ENCODE measurements around the gene GFOD2. TPM values are rescaled to one million over a fixed set of nuclear protein-coding genes. Genes with fewer than 3 reads are reported as not detected.

GFOD2 gene
- total and polyA plus RNA-seq, 2 of the 13 experiments (the other 11 are each of a cell fraction or from before 2014, with no cell fraction given): 11.1 to 17.2 TPM

DNA sequence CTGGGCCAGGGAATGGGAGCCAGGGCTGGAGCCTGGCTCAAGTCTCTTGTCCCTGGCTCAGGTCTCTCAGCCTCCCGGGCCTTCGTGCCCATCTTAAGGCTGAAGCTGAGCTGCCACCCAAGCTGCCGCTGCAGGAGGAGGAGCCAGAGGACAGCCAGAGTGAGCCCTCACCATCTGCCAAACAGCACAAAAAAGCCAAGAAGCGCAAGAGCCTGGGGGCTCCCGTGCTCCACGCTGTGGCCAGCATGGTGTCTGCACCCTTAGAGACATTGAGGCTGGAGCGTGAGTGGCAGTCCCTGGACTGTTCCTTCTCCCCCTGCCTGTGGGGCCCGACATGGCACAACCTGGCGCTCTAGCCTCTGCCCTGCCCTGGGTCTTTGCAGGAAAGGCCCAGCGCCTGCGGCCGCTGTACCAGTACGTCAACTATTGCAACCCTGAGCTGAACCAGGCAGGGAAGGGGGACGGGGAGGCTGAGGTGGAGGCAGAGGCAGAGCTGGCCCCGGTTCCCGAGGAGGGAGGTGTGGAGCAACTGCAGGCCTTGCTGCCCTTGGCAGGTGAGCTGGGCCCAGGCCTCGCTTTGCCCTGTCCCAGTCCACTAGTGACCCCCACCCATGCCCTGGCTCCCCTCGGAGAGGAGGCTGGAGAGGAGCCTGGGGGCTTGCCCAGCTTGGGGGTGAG, 51.2 kb downstream of the GFOD2 start (continued):
- TF ChIP-seq, protein P1, sequence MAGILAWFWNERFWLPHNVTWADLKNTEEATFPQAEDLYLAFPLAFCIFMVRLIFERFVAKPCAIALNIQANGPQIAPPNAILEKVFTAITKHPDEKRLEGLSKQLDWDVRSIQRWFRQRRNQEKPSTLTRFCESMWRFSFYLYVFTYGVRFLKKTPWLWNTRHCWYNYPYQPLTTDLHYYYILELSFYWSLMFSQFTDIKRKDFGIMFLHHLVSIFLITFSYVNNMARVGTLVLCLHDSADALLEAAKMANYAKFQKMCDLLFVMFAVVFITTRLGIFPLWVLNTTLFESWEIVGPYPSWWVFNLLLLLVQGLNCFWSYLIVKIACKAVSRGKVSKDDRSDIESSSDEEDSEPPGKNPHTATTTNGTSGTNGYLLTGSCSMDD (CRISPR knock-in tag; IDR thresholded peaks at IDR 0.05): no peak
- TF ChIP-seq GATAD2A (CRISPR knock-in tag; IDR thresholded peaks at IDR 0.05) (peak; percentile 83), ZNF768 (CRISPR knock-in tag; IDR thresholded peaks at IDR 0.05) (peak; percentile 55; the same call in 1 of the 2 replicates), SRY (CRISPR knock-in tag; IDR thresholded peaks at IDR 0.05) (no peak; the same call in 1 of the 2 replicates), ZNF24 (IDR thresholded peaks at IDR 0.05) (no peak), AGO2 (optimal IDR thresholded peaks at IDR 0.05; ENCODE audit: low read depth, low read length) (no peak), ZNF317 (CRISPR knock-in tag; IDR thresholded peaks at IDR 0.05) (no peak), KLF9 (CRISPR knock-in tag; IDR thresholded peaks at IDR 0.05; ENCODE audit: low read depth) (no peak), SCMH1 (CRISPR knock-in tag; IDR thresholded peaks at IDR 0.05; ENCODE audit: borderline replicate concordance) (no peak), ZNF263 (CRISPR knock-in tag; IDR thresholded peaks at IDR 0.05) (peak; percentile 80), SMAD1 (CRISPR knock-in tag; IDR thresholded peaks at IDR 0.05; ENCODE audit: borderline replicate concordance, low read depth) (no peak)
- TF ChIP-seq, protein P2, sequence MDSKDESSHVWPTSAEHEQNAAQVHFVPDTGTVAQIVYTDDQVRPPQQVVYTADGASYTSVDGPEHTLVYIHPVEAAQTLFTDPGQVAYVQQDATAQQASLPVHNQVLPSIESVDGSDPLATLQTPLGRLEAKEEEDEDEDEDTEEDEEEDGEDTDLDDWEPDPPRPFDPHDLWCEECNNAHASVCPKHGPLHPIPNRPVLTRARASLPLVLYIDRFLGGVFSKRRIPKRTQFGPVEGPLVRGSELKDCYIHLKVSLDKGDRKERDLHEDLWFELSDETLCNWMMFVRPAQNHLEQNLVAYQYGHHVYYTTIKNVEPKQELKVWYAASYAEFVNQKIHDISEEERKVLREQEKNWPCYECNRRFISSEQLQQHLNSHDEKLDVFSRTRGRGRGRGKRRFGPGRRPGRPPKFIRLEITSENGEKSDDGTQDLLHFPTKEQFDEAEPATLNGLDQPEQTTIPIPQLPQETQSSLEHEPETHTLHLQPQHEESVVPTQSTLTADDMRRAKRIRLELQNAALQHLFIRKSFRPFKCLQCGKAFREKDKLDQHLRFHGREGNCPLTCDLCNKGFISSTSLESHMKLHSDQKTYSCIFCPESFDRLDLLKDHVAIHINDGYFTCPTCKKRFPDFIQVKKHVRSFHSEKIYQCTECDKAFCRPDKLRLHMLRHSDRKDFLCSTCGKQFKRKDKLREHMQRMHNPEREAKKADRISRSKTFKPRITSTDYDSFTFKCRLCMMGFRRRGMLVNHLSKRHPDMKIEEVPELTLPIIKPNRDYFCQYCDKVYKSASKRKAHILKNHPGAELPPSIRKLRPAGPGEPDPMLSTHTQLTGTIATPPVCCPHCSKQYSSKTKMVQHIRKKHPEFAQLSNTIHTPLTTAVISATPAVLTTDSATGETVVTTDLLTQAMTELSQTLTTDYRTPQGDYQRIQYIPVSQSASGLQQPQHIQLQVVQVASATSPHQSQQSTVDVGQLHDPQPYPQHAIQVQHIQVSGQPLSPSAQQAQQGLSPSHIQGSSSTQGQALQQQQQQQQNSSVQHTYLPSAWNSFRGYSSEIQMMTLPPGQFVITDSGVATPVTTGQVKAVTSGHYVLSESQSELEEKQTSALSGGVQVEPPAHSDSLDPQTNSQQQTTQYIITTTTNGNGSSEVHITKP (CRISPR knock-in tag; IDR thresholded peaks at IDR 0.05; ENCODE audit: low read depth): peak; percentile 95
- TF ChIP-seq, protein P3, sequence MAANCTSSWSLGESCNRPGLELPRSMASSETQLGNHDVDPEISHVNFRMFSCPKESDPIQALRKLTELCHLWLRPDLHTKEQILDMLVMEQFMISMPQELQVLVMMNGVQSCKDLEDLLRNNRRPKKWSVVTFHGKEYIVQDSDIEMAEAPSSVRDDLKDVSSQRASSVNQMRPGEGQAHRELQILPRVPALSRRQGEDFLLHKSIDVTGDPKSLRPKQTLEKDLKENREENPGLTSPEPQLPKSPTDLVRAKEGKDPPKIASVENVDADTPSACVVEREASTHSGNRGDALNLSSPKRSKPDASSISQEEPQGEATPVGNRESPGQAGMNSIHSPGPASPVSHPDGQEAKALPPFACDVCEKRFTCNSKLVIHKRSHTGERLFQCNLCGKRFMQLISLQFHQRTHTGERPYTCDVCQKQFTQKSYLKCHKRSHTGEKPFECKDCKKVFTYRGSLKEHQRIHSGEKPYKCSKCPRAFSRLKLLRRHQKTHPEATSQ (CRISPR knock-in tag; IDR thresholded peaks at IDR 0.05; ENCODE audit: borderline replicate concordance): 0 out of 2 replicates have a peak, but pooled peaks have one; percentile 4
- TF ChIP-seq, protein P4, sequence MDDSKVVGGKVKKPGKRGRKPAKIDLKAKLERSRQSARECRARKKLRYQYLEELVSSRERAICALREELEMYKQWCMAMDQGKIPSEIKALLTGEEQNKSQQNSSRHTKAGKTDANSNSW (CRISPR knock-in tag; IDR thresholded peaks at IDR 0.05; ENCODE audit: borderline replicate concordance): no peak
- TF ChIP-seq, protein P5, sequence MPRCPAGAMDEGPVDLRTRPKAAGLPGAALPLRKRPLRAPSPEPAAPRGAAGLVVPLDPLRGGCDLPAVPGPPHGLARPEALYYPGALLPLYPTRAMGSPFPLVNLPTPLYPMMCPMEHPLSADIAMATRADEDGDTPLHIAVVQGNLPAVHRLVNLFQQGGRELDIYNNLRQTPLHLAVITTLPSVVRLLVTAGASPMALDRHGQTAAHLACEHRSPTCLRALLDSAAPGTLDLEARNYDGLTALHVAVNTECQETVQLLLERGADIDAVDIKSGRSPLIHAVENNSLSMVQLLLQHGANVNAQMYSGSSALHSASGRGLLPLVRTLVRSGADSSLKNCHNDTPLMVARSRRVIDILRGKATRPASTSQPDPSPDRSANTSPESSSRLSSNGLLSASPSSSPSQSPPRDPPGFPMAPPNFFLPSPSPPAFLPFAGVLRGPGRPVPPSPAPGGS (CRISPR knock-in tag; IDR thresholded peaks at IDR 0.05): no peak; the same call in 1 of the 2 replicates
- TF ChIP-seq, protein P6, sequence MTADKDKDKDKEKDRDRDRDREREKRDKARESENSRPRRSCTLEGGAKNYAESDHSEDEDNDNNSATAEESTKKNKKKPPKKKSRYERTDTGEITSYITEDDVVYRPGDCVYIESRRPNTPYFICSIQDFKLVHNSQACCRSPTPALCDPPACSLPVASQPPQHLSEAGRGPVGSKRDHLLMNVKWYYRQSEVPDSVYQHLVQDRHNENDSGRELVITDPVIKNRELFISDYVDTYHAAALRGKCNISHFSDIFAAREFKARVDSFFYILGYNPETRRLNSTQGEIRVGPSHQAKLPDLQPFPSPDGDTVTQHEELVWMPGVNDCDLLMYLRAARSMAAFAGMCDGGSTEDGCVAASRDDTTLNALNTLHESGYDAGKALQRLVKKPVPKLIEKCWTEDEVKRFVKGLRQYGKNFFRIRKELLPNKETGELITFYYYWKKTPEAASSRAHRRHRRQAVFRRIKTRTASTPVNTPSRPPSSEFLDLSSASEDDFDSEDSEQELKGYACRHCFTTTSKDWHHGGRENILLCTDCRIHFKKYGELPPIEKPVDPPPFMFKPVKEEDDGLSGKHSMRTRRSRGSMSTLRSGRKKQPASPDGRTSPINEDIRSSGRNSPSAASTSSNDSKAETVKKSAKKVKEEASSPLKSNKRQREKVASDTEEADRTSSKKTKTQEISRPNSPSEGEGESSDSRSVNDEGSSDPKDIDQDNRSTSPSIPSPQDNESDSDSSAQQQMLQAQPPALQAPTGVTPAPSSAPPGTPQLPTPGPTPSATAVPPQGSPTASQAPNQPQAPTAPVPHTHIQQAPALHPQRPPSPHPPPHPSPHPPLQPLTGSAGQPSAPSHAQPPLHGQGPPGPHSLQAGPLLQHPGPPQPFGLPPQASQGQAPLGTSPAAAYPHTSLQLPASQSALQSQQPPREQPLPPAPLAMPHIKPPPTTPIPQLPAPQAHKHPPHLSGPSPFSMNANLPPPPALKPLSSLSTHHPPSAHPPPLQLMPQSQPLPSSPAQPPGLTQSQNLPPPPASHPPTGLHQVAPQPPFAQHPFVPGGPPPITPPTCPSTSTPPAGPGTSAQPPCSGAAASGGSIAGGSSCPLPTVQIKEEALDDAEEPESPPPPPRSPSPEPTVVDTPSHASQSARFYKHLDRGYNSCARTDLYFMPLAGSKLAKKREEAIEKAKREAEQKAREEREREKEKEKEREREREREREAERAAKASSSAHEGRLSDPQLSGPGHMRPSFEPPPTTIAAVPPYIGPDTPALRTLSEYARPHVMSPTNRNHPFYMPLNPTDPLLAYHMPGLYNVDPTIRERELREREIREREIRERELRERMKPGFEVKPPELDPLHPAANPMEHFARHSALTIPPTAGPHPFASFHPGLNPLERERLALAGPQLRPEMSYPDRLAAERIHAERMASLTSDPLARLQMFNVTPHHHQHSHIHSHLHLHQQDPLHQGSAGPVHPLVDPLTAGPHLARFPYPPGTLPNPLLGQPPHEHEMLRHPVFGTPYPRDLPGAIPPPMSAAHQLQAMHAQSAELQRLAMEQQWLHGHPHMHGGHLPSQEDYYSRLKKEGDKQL (CRISPR knock-in tag; IDR thresholded peaks at IDR 0.05; ENCODE audit: low read depth): no peak
